Keratinocyte (primary cell): ENCODE results near the gene PPM1H.

Experiments used
- EZH2 ChIP-seq: IDR thresholded peaks from one replicate; pipeline ENCODE4 v1.6.1; 2012; ENCODE audit warnings: inconsistent platforms, mild to moderate bottlenecking, low read length, moderate library complexity
- TF ChIP-seq, protein P1 (sequence below), 3 experiments: IDR thresholded peaks in 1 of 3; conservative IDR thresholded peaks in 1 of 3; optimal IDR thresholded peaks in 1 of 3; 2 replicates in 2 of 3; 3 replicates in 1 of 3; pipeline versions ENCODE3 to v1.5.1; 2011; ENCODE audit warnings: low read length in 3 of 3, mild to moderate bottlenecking in 3 of 3, moderate library complexity in 2 of 3, control low read depth in 1 of 3, inconsistent platforms in 1 of 3; ENCODE audit not compliant: insufficient read depth in 2 of 3; ENCODE audit errors: extremely low read depth in 1 of 3

- TF ChIP-seq EZH2: no peak
- TF ChIP-seq, protein P1, sequence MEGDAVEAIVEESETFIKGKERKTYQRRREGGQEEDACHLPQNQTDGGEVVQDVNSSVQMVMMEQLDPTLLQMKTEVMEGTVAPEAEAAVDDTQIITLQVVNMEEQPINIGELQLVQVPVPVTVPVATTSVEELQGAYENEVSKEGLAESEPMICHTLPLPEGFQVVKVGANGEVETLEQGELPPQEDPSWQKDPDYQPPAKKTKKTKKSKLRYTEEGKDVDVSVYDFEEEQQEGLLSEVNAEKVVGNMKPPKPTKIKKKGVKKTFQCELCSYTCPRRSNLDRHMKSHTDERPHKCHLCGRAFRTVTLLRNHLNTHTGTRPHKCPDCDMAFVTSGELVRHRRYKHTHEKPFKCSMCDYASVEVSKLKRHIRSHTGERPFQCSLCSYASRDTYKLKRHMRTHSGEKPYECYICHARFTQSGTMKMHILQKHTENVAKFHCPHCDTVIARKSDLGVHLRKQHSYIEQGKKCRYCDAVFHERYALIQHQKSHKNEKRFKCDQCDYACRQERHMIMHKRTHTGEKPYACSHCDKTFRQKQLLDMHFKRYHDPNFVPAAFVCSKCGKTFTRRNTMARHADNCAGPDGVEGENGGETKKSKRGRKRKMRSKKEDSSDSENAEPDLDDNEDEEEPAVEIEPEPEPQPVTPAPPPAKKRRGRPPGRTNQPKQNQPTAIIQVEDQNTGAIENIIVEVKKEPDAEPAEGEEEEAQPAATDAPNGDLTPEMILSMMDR (optimal IDR thresholded peaks at IDR 0.05 in 1 of 3, IDR thresholded peaks at IDR 0.05 in 1 of 3, conservative IDR thresholded peaks at IDR 0.05 in 1 of 3; ENCODE audit: extremely low read depth in 1 of 3, insufficient read depth in 2 of 3, low read length in 3 of 3): no peak
Observed at GRCh38 chr12:62738105-62738504, 196.8 kb downstream of the PPM1H start.
